GM18520 (cell line): ENCODE results near the gene ETFDH.
"Not testable (repeated sequence)": the region's sequence is repeated elsewhere in the genome, so short reads cannot be mapped to it uniquely, and the experiment has no call there.

Source experiments
- ATAC-seq: cut with Tn5 transposase; IDR thresholded peaks from one replicate; pipeline ENCODE4 v1.9.1; 2021; ENCODE audit not compliant: unreplicated experiment

ETFDH gene

GRCh38 chr4:158750379-158750778, 78.3 kb downstream of the ETFDH start:
- ATAC-seq: no peak

GRCh38 chr4:158754385-158755180, 82.5 kb downstream of the ETFDH start:
- ATAC-seq: no peak

DNA sequence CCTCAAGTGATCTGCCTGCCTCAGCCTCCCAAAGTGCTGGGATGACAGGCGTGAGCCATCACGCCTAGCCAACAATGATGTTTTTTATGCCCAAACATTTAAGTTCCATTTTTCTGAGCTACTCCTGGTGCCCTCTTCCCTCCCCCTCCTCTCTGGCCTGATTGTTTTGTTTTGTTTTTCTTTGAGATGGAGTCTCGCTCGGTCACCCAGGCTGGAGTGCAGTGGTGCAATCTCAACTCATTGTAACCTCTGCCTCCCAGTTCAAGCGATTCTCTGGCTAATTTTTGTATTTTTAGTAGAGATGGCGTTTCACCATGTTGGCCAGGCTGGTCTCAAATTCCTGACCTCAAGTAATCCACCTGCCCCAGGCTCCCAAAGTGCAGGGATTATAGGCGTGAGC, 83.7 kb downstream of the ETFDH start:
- not testable (repeated sequence) for ATAC-seq

DNA sequence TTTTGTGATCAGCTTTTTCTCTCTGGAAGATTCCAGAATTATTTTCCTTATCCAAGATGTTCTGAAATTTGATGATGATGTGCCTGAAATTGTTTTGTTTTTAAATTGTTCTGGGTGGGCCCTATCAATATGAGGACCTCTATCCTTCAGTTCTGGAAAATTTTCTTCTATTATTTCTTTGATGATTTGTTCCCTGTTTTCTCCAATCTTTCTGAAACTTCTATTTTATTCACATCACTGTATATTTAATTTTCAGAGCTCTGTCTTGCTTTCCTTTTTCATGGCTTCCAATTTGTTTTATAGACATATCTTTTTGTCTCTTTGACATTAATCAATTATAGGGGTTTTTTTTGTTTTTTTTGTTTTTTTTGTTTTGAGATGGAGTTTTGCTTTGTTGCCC, 84.5 kb downstream of the ETFDH start:
- ATAC-seq: no peak

DNA sequence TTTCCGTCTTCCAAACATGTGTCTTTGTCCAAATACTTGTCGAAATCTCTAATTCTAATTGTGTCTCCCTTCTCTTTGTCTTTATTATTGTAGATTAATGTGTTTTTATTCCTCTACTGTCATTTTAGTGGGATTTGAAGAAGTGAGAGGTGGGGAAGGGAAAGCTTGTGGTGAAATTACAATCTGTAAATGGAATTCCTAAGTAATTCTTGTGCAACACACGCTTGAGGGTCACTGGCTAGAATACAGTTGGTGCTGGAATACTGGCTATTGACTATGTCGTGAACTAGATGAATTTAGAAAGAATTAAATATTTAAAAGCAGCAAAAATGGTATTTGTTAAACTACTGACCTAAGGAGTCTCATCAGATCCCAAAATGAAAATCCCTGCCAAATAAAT, 86.0 kb downstream of the ETFDH start:
- ATAC-seq: no peak

- ATAC-seq: no peak
These were observed 86.6 kb downstream of the ETFDH start for GRCh38 chr4:158758703-158759102.
